GM12872 (cell line): Measurements from ENCODE around the gene UQCRC1.

Experiments used
- CTCF ChIP-seq: IDR thresholded peaks from 3 replicates; pipeline ENCODE4 v1.5.1; 2011; ENCODE audit warnings: low read depth, mild to moderate bottlenecking, low read length, moderate library complexity; ENCODE audit not compliant: insufficient read depth

Gene UQCRC1

GRCh38 chr3:48651771-48652170 lies 42.3 kb upstream of the UQCRC1 start:
- no peak for TF ChIP-seq CTCF

GRCh38 chr3:48650723-48651122 lies 41.3 kb upstream of the UQCRC1 start:
- TF ChIP-seq CTCF, result no peak

- TF ChIP-seq CTCF, result no peak
These were observed 38.9 kb upstream of the UQCRC1 start for GRCh38 chr3:48648188-48648850.

GRCh38 chr3:48647714-48648113 lies 38.3 kb upstream of the UQCRC1 start:
- no peak for TF ChIP-seq CTCF

GRCh38 chr3:48644898-48645760 lies 35.7 kb upstream of the UQCRC1 start:
- TF ChIP-seq CTCF, result no peak

- TF ChIP-seq CTCF, result no peak
These were observed 33.2 kb upstream of the UQCRC1 start for GRCh38 chr3:48642605-48643004.

- TF ChIP-seq CTCF, result no peak
These were observed 31.9 kb upstream of the UQCRC1 start for GRCh38 chr3:48641396-48641795.
